ENCODE results near the gene KRTAP10-2.
"Not testable (repeated sequence)": the region's sequence is repeated elsewhere in the genome, so short reads cannot be mapped to it uniquely, and the experiment has no call there.

KRTAP10-2 gene

GRCh38 chr21:44506279-44507255, 44.7 kb downstream of the KRTAP10-2 start:
- no peaks in the 10 kb centered on the region for H3K36me3 ChIP-seq (ENCODE audit: control insufficient read depth, insufficient read depth, low read length)
- H3K9ac ChIP-seq, result no peak overlapping the region
- no peak overlapping the region for H3K27ac ChIP-seq
- TF ChIP-seq, protein P1, sequence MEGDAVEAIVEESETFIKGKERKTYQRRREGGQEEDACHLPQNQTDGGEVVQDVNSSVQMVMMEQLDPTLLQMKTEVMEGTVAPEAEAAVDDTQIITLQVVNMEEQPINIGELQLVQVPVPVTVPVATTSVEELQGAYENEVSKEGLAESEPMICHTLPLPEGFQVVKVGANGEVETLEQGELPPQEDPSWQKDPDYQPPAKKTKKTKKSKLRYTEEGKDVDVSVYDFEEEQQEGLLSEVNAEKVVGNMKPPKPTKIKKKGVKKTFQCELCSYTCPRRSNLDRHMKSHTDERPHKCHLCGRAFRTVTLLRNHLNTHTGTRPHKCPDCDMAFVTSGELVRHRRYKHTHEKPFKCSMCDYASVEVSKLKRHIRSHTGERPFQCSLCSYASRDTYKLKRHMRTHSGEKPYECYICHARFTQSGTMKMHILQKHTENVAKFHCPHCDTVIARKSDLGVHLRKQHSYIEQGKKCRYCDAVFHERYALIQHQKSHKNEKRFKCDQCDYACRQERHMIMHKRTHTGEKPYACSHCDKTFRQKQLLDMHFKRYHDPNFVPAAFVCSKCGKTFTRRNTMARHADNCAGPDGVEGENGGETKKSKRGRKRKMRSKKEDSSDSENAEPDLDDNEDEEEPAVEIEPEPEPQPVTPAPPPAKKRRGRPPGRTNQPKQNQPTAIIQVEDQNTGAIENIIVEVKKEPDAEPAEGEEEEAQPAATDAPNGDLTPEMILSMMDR (IDR thresholded peaks at IDR 0.05), result no peak
- no peaks in the 10 kb centered on the region for H3K79me2 ChIP-seq
- H3K4me3 ChIP-seq (ENCODE audit: low read depth, low read length), result no peak overlapping the region
- no peaks in the 10 kb centered on the region for H3K4me1 ChIP-seq
- H2AFZ ChIP-seq, result no peak overlapping the region
- no peak overlapping the region for H3K4me2 ChIP-seq (ENCODE audit: low read length)
- H3K9me3 ChIP-seq (ENCODE audit: control insufficient read depth, low read length), result no peaks in the 10 kb centered on the region
- no peaks in the 10 kb centered on the region for H3K27me3 ChIP-seq (ENCODE audit: control insufficient read depth, insufficient read depth, low read length)

GRCh38 chr21:44505673-44506278, 45.5 kb downstream of the KRTAP10-2 start:
- TF ChIP-seq, protein P1 (IDR thresholded peaks at IDR 0.05), result no peak
- Histone ChIP-seq H2AFZ (no peak overlapping the region), H3K27ac (no peak overlapping the region), H3K9me3 (ENCODE audit: control insufficient read depth, low read length) (no peaks in the 10 kb centered on the region), H3K9ac (no peak overlapping the region), H3K4me2 (ENCODE audit: low read length) (no peak overlapping the region), H3K4me3 (ENCODE audit: low read depth, low read length) (no peak overlapping the region), H3K36me3 (ENCODE audit: control insufficient read depth, insufficient read depth, low read length) (no peaks in the 10 kb centered on the region), H3K4me1 (no peaks in the 10 kb centered on the region), H3K79me2 (no peaks in the 10 kb centered on the region), H3K27me3 (ENCODE audit: control insufficient read depth, insufficient read depth, low read length) (no peaks in the 10 kb centered on the region)

DNA sequence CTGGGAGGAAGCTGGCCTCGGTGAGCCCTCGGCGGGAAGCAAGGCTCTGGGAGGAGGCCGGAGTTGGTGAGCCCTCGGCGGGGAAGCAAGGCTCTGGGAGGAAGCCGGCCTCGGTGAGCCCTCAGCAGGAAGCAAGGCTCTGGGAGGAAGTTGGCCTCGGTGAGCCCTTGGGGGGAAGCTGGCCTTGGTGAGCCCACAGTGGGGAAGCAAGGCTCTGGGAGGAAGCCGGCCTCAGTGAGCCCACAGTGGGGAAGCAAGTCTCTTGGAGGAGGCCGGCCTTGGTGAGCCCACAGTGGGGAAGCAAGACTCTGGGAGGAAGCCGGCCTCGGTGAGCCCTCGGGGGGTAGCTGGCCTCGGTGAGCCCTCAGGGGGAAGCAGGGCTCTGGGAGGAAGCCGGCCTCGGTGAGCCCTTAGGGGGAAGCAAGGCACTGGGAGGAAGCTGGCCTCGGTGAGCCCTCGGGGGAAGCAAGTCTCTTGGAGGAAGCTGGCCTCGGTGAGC, 47.4 kb downstream of the KRTAP10-2 start:
- no peaks in the 10 kb centered on the region for H3K9me3 ChIP-seq (ENCODE audit: control insufficient read depth, low read length)
- H3K9ac ChIP-seq, result no peak overlapping the region
- no peaks in the 10 kb centered on the region for H3K27me3 ChIP-seq (ENCODE audit: control insufficient read depth, insufficient read depth, low read length)
- H2AFZ ChIP-seq, result no peak overlapping the region
- H3K79me2 ChIP-seq, result no peaks in the 10 kb centered on the region
- no peak overlapping the region for H3K4me2 ChIP-seq (ENCODE audit: low read length)
- H3K27ac ChIP-seq, result no peak overlapping the region
- H3K36me3 ChIP-seq (ENCODE audit: control insufficient read depth, insufficient read depth, low read length), result no peaks in the 10 kb centered on the region
- no peak overlapping the region for H3K4me3 ChIP-seq (ENCODE audit: low read depth, low read length)
- TF ChIP-seq, protein P1 (IDR thresholded peaks at IDR 0.05), result no peak
- H3K4me1 ChIP-seq, result no peaks in the 10 kb centered on the region

DNA sequence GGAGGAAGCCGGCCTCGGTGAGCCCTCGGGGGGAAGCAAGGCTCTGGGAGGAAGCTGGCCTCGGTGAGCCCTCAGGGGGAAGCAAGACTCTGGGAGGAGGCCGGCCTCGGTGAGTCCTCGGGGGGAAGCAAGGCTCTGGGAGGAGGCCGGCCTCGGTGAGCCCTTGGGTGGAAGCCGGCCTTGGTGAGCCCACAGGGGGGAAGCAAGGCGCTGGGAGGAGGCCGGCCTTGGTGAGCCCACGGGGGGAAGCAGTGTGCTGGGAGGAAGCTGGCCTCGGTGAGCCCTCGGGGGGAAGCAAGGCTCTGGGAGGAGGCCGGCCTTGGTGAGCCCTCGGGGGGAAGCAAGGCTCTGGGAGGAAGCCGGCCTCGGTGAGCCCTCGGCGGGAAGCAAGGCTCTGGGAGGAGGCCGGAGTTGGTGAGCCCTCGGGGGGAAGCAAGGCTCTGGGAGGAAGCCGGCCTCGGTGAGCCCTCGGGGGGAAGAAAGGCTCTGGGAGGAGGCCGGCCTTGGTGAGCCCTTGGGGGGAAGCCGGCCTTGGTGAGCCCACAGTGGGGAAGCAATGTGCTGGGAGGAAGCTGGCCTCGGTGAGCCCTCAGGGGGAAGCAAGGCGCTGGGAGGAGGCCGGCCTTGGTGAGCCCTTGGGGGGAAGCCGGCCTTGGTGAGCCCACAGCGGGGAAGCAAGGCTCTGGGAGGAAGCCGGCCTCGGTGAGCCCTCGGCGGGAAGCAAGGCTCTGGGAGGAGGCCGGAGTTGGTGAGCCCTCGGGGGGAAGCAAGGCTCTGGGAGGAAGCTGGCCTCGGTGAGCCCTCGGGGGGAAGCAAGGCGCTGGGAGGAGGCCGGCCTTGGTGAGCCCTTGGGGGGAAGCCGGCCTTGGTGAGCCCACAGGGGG, 48.1 kb downstream of the KRTAP10-2 start:
- not testable (repeated sequence) for H3K4me1 ChIP-seq; H3K4me3 ChIP-seq (ENCODE audit: low read depth, low read length); H3K4me2 ChIP-seq (ENCODE audit: low read length); H3K27ac ChIP-seq; H3K9ac ChIP-seq; H2AFZ ChIP-seq; H3K36me3 ChIP-seq (ENCODE audit: control insufficient read depth, insufficient read depth, low read length); H3K27me3 ChIP-seq (ENCODE audit: control insufficient read depth, insufficient read depth, low read length); H3K9me3 ChIP-seq (ENCODE audit: control insufficient read depth, low read length); H3K79me2 ChIP-seq

Data from parathyroid adenoma (tissue), 2 donors.